H1 (cell line): ENCODE results near the gene OTUB1. TPM values are rescaled to one million over a fixed set of nuclear protein-coding genes. Genes with fewer than 3 reads are reported as not detected.

Experiments used
- CTCF ChIA-PET: fragments of 300-600 bp; sonication (Branson Sonifier 250); formaldehyde crosslinking; loops from one replicate; lab custom pipeline; 2021; ENCODE audit not compliant: partially characterized antibody; lab: Charles Lee
- POLR2A ChIA-PET: fragments of 300-600 bp; sonication (Branson Sonifier 250); formaldehyde crosslinking; loops from one replicate; lab custom pipeline; 2021; ENCODE audit warnings: inconsistent platforms; ENCODE audit not compliant: partially characterized antibody; lab: Charles Lee
- DNase-seq, 2 experiments: peaks; one replicate each; pipeline versions ENCODE4 v3.0.0 to v3.0.0-alpha.2; 2010 to 2022; ENCODE audit warnings: low spot score in 2 of 2, low read depth in 1 of 2, mixed read lengths in 1 of 2
- FAIRE-seq: peaks from 2 replicates; lab custom pipeline; 2011; peaks lifted over from hg19 to GRCh38; lab: Jason Lieb, UNC
- H2AFZ ChIP-seq: 2 replicates; pipeline ENCODE4 v1.8.1; 2012; ENCODE audit warnings: low read length, inconsistent platforms
- H2AK5ac ChIP-seq: 2 replicates; pipeline ENCODE4 v1.6.1; 2013; ENCODE audit warnings: low read depth, low read length
- H2BK120ac ChIP-seq: replicated peaks from 2 replicates; pipeline ENCODE3; 2013; ENCODE audit warnings: low read depth, low read length, inconsistent platforms
- H2BK12ac ChIP-seq: 2 replicates; pipeline ENCODE4 v1.6.1; 2013; ENCODE audit warnings: low read depth, low read length
- H2BK15ac ChIP-seq: 2 replicates; pipeline ENCODE4 v1.6.1; 2013; ENCODE audit warnings: low read length
- H2BK20ac ChIP-seq: 2 replicates; pipeline ENCODE4 v1.6.1; 2013; ENCODE audit warnings: low read length
- H2BK5ac ChIP-seq: 2 replicates; pipeline ENCODE4 v1.6.1; 2013; ENCODE audit warnings: low read depth, low read length
- H3K14ac ChIP-seq: 2 replicates; pipeline ENCODE4 v1.6.1; 2013; ENCODE audit warnings: inconsistent platforms; ENCODE audit not compliant: insufficient read length
- H3K18ac ChIP-seq: 2 replicates; pipeline ENCODE4 v1.6.1; 2013; ENCODE audit warnings: low read length; ENCODE audit errors: extremely low read depth
- H3K23ac ChIP-seq: 2 replicates; pipeline ENCODE4 v1.6.1; 2013; ENCODE audit warnings: inconsistent platforms; ENCODE audit not compliant: insufficient read length
- H3K23me2 ChIP-seq: 2 replicates; pipeline ENCODE4 v1.6.1; 2013; ENCODE audit warnings: low read depth, low read length
- H3K27ac ChIP-seq: 2 replicates; pipeline ENCODE4 v1.6.1; 2011; ENCODE audit warnings: low read depth, low read length, inconsistent platforms
- H3K27me3 ChIP-seq, 4 experiments: replicated peaks in 1 of 4; 1 replicate in 1 of 4; 2 replicates in 3 of 4; pipeline versions ENCODE4 v1.6.1 to v1.8.1; 2011 to 2013; ENCODE audit warnings: low read length in 3 of 4, mild to moderate bottlenecking in 3 of 4, inconsistent platforms in 2 of 4, mixed read lengths in 2 of 4, moderate library complexity in 1 of 4; ENCODE audit not compliant: control insufficient read depth in 3 of 4, insufficient read depth in 3 of 4; ENCODE audit errors: extremely low read depth in 1 of 4
- H3K36me3 ChIP-seq, 4 experiments: 2 replicates each; pipeline versions ENCODE4 v1.6.1 to v1.8.1; 2011 to 2013; ENCODE audit warnings: mild to moderate bottlenecking in 4 of 4, low read length in 3 of 4, moderate library complexity in 2 of 4, control low read depth in 1 of 4, inconsistent platforms in 1 of 4; ENCODE audit not compliant: insufficient read depth in 4 of 4, control insufficient read depth in 2 of 4
- H3K4ac ChIP-seq: replicated peaks from 2 replicates; pipeline ENCODE3; 2013; ENCODE audit warnings: low read length, low read depth, mixed read lengths, inconsistent platforms; ENCODE audit not compliant: insufficient read length
- H3K4me1 ChIP-seq, 4 experiments: replicated peaks in 1 of 4; 1 replicate in 1 of 4; 2 replicates in 3 of 4; pipeline versions ENCODE4 v1.6.1 to v1.8.1; 2011 to 2013; ENCODE audit warnings: low read length in 3 of 4, inconsistent platforms in 2 of 4, mixed read lengths in 1 of 4; ENCODE audit not compliant: insufficient read depth in 4 of 4, control insufficient read depth in 3 of 4
- H3K4me2 ChIP-seq, 2 experiments: 2 replicates each; pipeline versions ENCODE4 v1.6.1 to v1.8.1; 2011 to 2013; ENCODE audit warnings: low read depth in 2 of 2, low read length in 2 of 2, control low read depth in 1 of 2, inconsistent platforms in 1 of 2, mild to moderate bottlenecking in 1 of 2; ENCODE audit not compliant: insufficient read depth in 1 of 2
- H3K4me3 ChIP-seq, 4 experiments: fragments of 200-600, 300-600 bp in 1 of 4; sonication (generic), shearing (Covaris generic), sonication (Bioruptor Twin) in 1 of 4; 2 replicates each; pipeline versions ENCODE4 v1.5.1 to v1.8.1; 2011 to 2016; ENCODE audit warnings: low read length in 4 of 4, low read depth in 3 of 4, control low read depth in 2 of 4, inconsistent platforms in 2 of 4, mild to moderate bottlenecking in 2 of 4, mixed read lengths in 1 of 4, moderate library complexity in 1 of 4; ENCODE audit not compliant: insufficient read depth in 2 of 4; ENCODE audit errors: extremely low read depth in 1 of 4
- H3K56ac ChIP-seq: replicated peaks from 2 replicates; pipeline ENCODE3; 2013; ENCODE audit warnings: low read depth, mild to moderate bottlenecking, mixed read lengths, low read length, inconsistent platforms; ENCODE audit not compliant: insufficient read length
- H3K79me1 ChIP-seq: 2 replicates; pipeline ENCODE4 v1.6.1; 2013; ENCODE audit warnings: low read depth, low read length, control low read depth
- H3K79me2 ChIP-seq, 2 experiments: 2 replicates each; pipeline versions ENCODE4 v1.6.1 to v1.8.1; 2012 to 2013; ENCODE audit warnings: low read length in 2 of 2, mild to moderate bottlenecking in 2 of 2, inconsistent platforms in 1 of 2; ENCODE audit not compliant: insufficient read depth in 2 of 2, control insufficient read depth in 1 of 2
- H3K9ac ChIP-seq, 4 experiments: replicated peaks in 1 of 4; 1 replicate in 1 of 4; 2 replicates in 3 of 4; pipeline versions ENCODE4 v1.6.1 to v1.8.1; 2011 to 2013; ENCODE audit warnings: low read depth in 3 of 4, low read length in 3 of 4, control low read depth in 2 of 4, mild to moderate bottlenecking in 2 of 4, moderate library complexity in 2 of 4, inconsistent platforms in 1 of 4; ENCODE audit errors: extremely low read depth in 1 of 4
- H3K9me3 ChIP-seq, 2 experiments: 2 replicates each; pipeline versions ENCODE4 v1.6.1 to v1.8.1; 2012 to 2013; ENCODE audit warnings: mild to moderate bottlenecking in 2 of 2, moderate library complexity in 2 of 2, control low read depth in 1 of 2, inconsistent platforms in 1 of 2, low read depth in 1 of 2, low read length in 1 of 2, mixed read lengths in 1 of 2; ENCODE audit not compliant: insufficient read depth in 2 of 2
- H4K20me1 ChIP-seq, 2 experiments: replicated peaks in 1 of 2; 2 replicates each; pipeline versions ENCODE3 to v1.8.1; 2011 to 2013; ENCODE audit warnings: inconsistent platforms in 2 of 2, low read length in 2 of 2, mild to moderate bottlenecking in 1 of 2; ENCODE audit not compliant: insufficient read depth in 2 of 2, control insufficient read depth in 1 of 2
- H4K5ac ChIP-seq: 2 replicates; pipeline ENCODE4 v1.6.1; 2013; ENCODE audit warnings: low read length, low read depth, mixed read lengths, inconsistent platforms; ENCODE audit not compliant: insufficient read length
- H4K8ac ChIP-seq: 2 replicates; pipeline ENCODE4 v1.8.0; 2013; ENCODE audit warnings: mild to moderate bottlenecking, moderate library complexity, low read length, inconsistent platforms; ENCODE audit not compliant: insufficient read depth; ENCODE audit errors: extremely low read depth
- H4K91ac ChIP-seq: replicated peaks from 2 replicates; pipeline ENCODE3; 2013; ENCODE audit warnings: low read length, mixed read lengths, inconsistent platforms; ENCODE audit not compliant: insufficient read length
- CBX5 ChIP-seq: fragments of 300-800, 300-1000 bp; sonication (generic); IDR thresholded peaks from 2 replicates; pipeline ENCODE4 v1.7.1; 2016; ENCODE audit warnings: antibody characterized with exemption, low read length, low read depth
- NRF1 ChIP-seq: IDR thresholded peaks from 2 replicates; pipeline ENCODE4 v1.6.1; 2011; ENCODE audit warnings: mild to moderate bottlenecking, low read depth, low read length, improper control_type of control experiment
- SIX5 ChIP-seq: IDR thresholded peaks from 2 replicates; pipeline ENCODE4 v1.6.1; 2011; ENCODE audit warnings: mild to moderate bottlenecking, low read depth, low read length
- WGBS, 2 experiments: shearing (Covaris generic) in 1 of 2; methylation state at CpG; one replicate each; pipeline versions ENCODE4 v1.1.6 to v1.1.7; 2013 to 2015; ENCODE audit warnings: low lambda C conversion rate in 2 of 2, mixed read lengths in 2 of 2, inconsistent platforms in 1 of 2, low coverage in 1 of 2, missing lambda C conversion rate in 1 of 2; ENCODE audit not compliant: insufficient replicate concordance in 2 of 2, insufficient coverage in 1 of 2, insufficient read length in 1 of 2; ENCODE audit errors: extremely low coverage in 1 of 2, missing lambda C conversion rate in 1 of 2; 5-methylcytosine and 5-hydroxymethylcytosine counted together
- polyA plus RNA-seq, 7 experiments: library from polyadenylated mRNA; depleted of rRNA in 3 of 7; stranded (reverse) in 5 of 7; unstranded in 2 of 7; fragments of >200 nt in 5 of 7; fragments of 200-250 nt in 2 of 7; gene quantifications; 1 replicate in 5 of 7; 2 replicates in 1 of 7; 4 replicates in 1 of 7; pipeline versions ENCODE4 v1.2.1 to v1.2.3, GENCODE V29; 2011 to 2013; ENCODE audit warnings: missing spikeins in 2 of 7, mixed read lengths in 2 of 7
- total RNA-seq: library from RNA; stranded (reverse); fragmentation: NEBNext Ultra II Directional; extraction: Animal tissue kit (Norgen Biotek cat#: 25700); gene quantifications from 2 replicates; pipeline ENCODE4 v1.2.1, GENCODE V29; 2021

The OTUB1 gene
- total and polyA plus RNA-seq, 2 of the 8 experiments (the other 6 are each of a cell fraction or from before 2014, with no cell fraction given), result 110 to 274 TPM

DNA sequence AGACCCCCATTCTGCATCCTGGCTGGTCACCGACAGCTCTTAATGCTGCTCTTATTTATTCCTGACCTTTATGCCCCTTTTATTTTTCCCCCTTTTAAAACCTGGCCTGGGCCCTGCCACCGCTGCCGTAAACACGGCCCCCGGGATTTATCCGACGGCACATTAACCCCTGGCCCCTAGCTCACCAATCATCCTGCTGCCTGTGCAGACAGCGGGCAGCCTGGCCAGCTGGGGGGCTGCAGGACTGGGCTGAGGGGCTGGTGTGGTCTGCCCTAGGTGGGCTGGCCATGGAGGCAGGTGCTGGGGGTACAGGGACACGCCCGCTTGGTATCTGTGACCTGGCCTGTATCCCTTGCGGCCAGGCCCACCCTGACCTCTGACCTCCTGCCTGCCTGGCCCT, 28.1 kb downstream of the OTUB1 start:
- no peaks in the 10 kb centered on the region for H3K36me3 ChIP-seq
- no peak overlapping the region for H3K56ac ChIP-seq
- no peak overlapping the region for H2AK5ac ChIP-seq
- no peak overlapping the region for H3K27ac ChIP-seq
- no peak overlapping the region for H3K18ac ChIP-seq
- peaks cover 3 to 5% of the 10 kb centered on the region in 2 experiments for H4K20me1 ChIP-seq
- H3K9me3 ChIP-seq, result peaks cover 0 to 6% of the 10 kb centered on the region in 2 experiments; a peak in 1 of 4 replicates
- CTCF ChIA-PET, result interaction anchor here (0.9 to 8.2 kb wide), 9 partner anchors 7 to 149 kb away, joined by 3 to 74 read pairs (median 4); no protein-coding TSS in a partner anchor
- 91% methylated on average over 11 of the region's 11 CpGs; no CpG with 5 or more reads in 1 of the 2 experiments for WGBS, 2 experiments
- no peaks in the 10 kb centered on the region for H3K79me2 ChIP-seq
- H2BK20ac ChIP-seq, result no peak overlapping the region
- H3K27me3 ChIP-seq, result peaks cover 4 to 68% (median 43%) of the 10 kb centered on the region in 4 experiments
- TF ChIP-seq SIX5 (no peak), CBX5 (no peak), NRF1 (no peak)
- H3K4me3 ChIP-seq, result no peak overlapping the region
- FAIRE-seq (no peak), DNase-seq (no peak)
- no peak overlapping the region for H3K4me2 ChIP-seq
- POLR2A ChIA-PET, result interaction anchor here (1.0 to 1.8 kb wide), 5 partner anchors 17 to 152 kb away, joined by 3 to 5 read pairs (median 4); partner anchors contain the start of genes MACROD1 and OTUB1
- H4K91ac ChIP-seq, result no peak overlapping the region
- no peak overlapping the region for H3K23ac ChIP-seq
- no peak overlapping the region for H3K9ac ChIP-seq
- H4K5ac ChIP-seq, result no peak overlapping the region
- H2BK15ac ChIP-seq, result no peak overlapping the region
- H3K79me1 ChIP-seq, result no peaks in the 10 kb centered on the region; the same call in 1 of the 2 replicates
- peaks cover 12% of the 10 kb centered on the region; the same call in 1 of the 2 replicates for H3K23me2 ChIP-seq
- H2BK12ac ChIP-seq, result no peak overlapping the region
- no peak overlapping the region for H3K4ac ChIP-seq
- no peak overlapping the region for H2BK5ac ChIP-seq
- H3K14ac ChIP-seq, result no peak overlapping the region
- H2BK120ac ChIP-seq, result no peak overlapping the region
- H3K4me1 ChIP-seq, result peaks cover 0 to 8% (median 4%) of the 10 kb centered on the region in 4 experiments; a peak in 4 of 7 replicates
- H2AFZ ChIP-seq, result no peak overlapping the region
- no peak overlapping the region for H4K8ac ChIP-seq
